ENCODE results near the gene TECR.

Gene TECR

DNA sequence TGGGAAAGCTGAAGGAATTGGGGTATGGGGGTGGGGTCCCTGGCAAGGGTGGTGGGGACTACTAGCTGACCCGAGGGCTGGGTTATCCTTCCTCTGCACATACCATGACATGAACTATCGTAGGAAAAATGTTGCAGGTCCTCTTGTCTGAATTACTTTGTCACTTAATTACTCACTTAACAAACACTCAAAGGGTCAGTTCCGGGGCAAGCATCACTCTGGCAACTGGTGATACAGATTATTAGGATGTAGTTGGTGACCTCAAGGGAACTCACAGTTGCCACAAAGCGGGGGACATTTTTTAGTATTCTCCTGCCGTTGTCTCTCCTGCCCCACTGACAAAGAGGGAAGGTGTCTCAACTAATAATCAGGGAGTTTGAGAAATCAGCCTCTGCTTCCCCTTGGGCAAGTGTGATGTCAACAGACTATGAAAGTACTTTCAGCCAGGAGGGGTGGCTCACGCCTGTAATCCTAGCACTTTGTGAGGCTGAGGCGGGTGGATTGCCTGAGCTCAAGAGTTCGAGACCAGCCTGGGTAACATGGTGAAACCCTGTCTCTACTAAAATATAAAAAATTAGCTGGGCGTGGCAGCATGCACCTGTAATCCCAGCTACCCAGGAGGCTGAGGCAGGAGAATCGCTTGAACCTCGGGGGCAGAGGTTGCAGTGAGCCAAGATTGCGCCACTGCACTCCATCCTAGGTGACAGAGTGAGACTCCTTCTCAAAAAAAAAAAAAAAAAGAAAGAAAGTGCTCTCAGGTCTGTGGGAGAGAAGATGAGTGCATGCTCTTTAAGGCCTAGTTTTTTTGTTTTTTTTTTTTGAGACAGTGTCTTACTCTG is 21.5 kb upstream of the TECR start:
- no peak for DNase-seq (ENCODE audit: low read depth in 1 of 2, low spot score in 1 of 2)

- no peak for DNase-seq (ENCODE audit: low read depth in 1 of 2, low spot score in 1 of 2)
Measured at GRCh38 chr19:14510311-14511228, 18.8 kb upstream of the TECR start.

- no peak for DNase-seq (ENCODE audit: low read depth in 1 of 2, low spot score in 1 of 2)
Measured at GRCh38 chr19:14511229-14511593, 18.2 kb upstream of the TECR start.

DNA sequence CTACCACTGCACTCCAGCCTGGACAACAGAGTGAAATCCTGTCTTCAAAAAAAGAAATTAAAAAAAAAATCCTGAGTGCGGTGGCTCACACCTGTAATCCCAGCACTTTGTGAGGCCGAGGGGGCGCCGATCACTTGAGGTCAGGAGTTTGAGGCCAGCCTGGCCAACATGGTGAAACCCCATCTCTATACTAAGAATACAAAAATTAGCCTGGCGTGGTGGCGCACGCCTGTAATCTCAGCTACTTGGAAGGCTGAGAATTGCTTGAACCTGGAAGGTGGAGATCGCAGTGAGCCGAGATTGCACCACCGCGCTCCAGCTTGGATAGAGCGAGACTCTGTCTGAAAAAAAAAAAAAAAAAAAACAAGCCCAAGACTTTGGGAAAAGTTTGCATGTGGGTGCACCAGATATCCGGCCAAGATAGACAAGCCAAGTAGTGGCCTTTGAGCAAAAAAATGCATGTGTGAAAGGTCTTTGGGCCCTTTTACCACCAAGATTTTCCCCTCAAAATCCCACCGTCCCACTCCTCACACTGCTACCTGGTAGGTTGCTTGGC is 16.9 kb upstream of the TECR start:
- no peak for DNase-seq (ENCODE audit: low read depth in 1 of 2, low spot score in 1 of 2)

- no peak for DNase-seq (ENCODE audit: low read depth in 1 of 2, low spot score in 1 of 2)
Measured at GRCh38 chr19:14514215-14514863, 15.1 kb upstream of the TECR start.

- DNase-seq (ENCODE audit: low read depth in 1 of 2, low spot score in 1 of 2): no peak
Measured at GRCh38 chr19:14515501-14516047, 13.8 kb upstream of the TECR start.

DNA sequence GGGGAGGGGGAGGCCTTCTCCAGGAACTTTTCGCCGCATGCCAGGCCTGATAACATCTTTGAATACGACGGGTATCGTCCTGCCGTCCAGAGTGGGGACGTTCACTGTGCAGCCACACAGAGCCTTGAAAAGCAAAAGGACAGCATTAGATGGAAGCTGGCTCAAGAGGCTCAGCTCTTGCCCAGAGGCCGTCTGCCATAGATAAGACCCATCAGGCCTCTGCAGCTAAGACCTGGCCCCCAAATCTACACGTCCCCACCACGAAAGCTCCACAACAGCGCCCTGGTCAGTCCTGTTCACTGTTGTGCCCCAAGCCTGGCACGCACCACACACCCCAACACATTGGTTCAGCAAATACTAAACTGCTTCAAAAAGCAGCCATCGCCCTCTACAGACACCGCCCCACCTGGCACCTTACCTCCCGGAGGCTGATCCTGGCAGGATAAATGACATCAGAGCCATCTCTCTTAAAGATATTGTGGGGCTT is 13.3 kb upstream of the TECR start:
- no peak for DNase-seq (ENCODE audit: low read depth in 1 of 2, low spot score in 1 of 2)

GRCh38 chr19:14516746-14517438 is 12.5 kb upstream of the TECR start:
- DNase-seq (ENCODE audit: low read depth in 1 of 2, low spot score in 1 of 2): no peak

GRCh38 chr19:14517446-14517839 is 12.0 kb upstream of the TECR start:
- DNase-seq (ENCODE audit: low read depth in 1 of 2, low spot score in 1 of 2): no peak

- DNase-seq (ENCODE audit: low read depth in 1 of 2, low spot score in 1 of 2): peak; percentile 23 to 54
Measured at GRCh38 chr19:14517840-14518505, 11.4 kb upstream of the TECR start, which contains the start of gene DNAJB1. Gene DNAJB1 (minus strand): TSS chr19:14518397. CDS start chr19:14518349, 48 bp downstream.

DNA sequence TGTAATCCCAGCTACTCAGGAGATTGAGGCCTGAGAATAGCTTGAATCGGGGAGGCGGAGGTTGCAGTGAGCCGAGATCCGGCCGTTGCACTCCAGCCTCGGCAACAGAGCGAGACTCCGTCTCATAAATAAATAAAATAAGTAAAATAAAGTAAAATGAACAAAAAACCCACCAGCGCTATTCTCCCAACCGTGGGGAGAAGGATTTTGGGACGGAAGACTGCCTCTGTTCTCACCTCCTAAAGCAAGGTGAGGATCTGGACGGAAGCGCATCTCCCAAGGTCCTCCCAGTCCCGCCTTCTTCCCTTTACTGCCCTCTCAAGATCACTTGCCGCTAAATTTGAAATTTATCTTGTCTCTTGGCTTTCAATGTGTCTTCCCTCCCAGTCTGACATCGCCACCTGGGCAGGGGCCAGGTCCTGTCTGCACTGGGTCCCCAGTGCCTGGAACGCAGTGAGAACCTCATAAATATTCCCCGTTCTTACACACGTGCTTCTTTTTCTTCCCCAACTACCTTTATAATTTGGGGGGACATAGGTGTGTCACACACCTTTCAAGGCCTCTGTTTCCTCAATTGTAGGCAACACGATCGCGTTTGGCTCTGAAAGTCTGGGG is 10.0 kb upstream of the TECR start:
- DNase-seq (ENCODE audit: low read depth in 1 of 2, low spot score in 1 of 2): no peak

DNA sequence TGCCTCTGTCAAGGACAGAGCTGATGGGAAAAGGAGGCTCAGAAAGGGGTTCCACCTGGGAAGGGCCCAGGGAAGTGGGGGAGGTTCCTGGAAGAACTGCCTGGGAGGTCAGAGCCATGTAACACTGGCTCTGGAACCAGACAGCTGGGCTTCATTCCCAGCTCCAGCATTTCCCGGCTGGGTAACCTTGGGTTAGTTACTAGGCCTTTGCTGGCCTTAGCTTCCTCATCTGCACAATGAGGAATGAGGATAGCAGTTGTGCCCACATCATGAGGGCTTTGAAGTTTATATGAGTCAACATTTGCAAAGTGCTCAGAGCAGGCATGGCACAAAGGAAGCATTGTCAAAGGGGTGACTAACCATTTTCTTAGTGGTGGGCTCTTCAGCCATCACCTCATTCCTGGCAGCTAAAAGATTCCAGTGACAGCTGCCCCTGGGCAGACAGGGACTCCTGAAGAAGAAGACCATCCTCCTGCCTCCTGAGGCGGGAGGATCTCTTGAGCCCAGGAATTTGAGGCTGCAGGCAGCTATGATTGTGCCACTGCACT is 9.5 kb upstream of the TECR start:
- DNase-seq (ENCODE audit: low read depth in 1 of 2, low spot score in 1 of 2): no peak

GRCh38 chr19:14520543-14520942 is 8.9 kb upstream of the TECR start:
- no peak for DNase-seq (ENCODE audit: low read depth in 1 of 2, low spot score in 1 of 2)

DNA sequence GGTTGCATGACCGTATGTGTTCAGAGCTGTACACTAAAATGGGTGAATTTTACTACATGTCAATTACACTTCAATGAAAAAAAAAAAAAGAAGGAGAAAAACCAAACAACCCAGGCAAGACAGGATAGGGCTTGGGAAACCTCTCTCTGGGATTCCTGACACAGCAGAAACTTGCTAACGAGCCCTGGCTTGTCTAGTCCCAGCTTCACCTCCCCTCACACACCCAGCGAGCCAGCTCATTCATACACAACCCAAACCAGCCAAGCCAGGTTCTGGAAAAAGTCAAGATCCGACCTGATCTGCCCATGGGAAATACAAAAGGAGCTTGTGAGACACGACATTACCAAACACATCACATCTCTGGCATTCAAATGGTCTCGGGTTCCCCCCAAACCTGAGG is 3.7 kb upstream of the TECR start:
- DNase-seq (ENCODE audit: low read depth in 1 of 2, low spot score in 1 of 2): no peak

- no peak for DNase-seq (ENCODE audit: low read depth in 1 of 2, low spot score in 1 of 2)
Measured at GRCh38 chr19:14526423-14526822, 3.0 kb upstream of the TECR start.

DNA sequence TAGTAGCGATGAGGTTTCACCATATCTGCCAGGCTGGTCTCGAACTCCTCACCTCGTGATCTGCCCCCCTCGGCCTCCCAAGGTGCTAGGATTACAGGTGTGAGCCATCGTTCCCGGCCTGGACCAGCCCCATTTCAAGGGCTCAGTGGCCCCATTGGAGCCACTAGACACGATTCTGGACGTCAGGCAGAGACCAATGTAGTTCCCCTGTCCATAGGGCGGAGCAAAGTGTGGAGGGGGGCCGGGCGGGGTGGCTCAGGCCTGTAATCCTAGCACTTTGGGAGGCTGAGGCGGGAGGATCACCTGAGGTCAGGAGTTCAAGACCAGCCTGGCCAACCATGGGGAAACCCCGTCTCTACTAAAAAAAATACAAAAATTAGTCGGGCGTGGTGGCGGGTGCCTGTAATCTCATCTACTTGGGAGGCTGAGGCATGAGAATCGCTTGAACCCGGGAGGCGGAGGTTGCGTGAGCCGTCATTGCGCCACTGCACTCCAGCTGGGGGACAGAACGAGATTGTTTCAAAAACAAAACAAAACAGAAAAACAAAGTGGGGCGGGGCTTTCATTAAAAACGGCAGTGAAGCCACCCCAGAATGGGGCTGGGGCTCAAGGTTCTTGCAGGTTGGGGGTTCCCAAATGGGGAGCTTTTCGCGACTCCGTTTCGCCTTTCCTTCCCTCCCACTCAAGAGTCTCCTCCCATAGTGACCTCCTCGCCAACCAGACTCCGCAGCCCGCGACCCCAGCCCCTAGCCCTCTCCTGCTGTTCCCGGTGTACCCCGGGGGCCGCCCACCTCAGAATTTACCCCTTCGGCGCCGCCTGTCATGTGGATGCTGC is 758 bp upstream of the TECR start:
- DNase-seq (ENCODE audit: low read depth in 1 of 2, low spot score in 1 of 2): no peak

DNA sequence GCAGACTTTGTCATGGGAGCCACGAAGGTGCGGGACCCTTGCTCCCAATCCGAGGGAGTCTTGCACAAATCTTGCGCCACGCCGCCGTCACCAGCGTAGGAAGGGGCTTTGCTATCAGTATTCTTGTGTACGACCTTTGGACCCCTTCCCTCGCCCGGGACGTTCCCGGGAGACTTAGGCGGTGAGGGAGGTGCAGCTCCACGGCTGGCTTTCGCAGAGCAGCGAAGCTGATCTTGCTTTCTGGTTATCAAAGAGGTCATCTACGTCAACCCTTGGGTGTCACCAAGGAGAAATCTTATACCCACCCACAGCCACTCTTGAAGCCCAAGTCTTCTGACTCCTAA is 583 bp downstream of the TECR start:
- DNase-seq (ENCODE audit: low read depth in 1 of 2, low spot score in 1 of 2): no peak

GRCh38 chr19:14530506-14530905 is 1.1 kb downstream of the TECR start:
- DNase-seq (ENCODE audit: low read depth in 1 of 2, low spot score in 1 of 2): no peak

All from activated T-helper 1 cell treated with anti-CD3 and anti-CD28 coated beads, Interleukin-2, amount 50 U/mL, for 16 hours (primary cell).